ENCODE results near the gene DNAH10.
A peak's percentile ranks its signal among the peaks of the same experiment; 100 is the strongest.

DNAH10 gene

GRCh38 chr12:123761841-123762714 is at the start of gene DNAH10:
DNAH10 (plus strand) TSS chr12:123762301; CDS start chr12:123762337, 36 bp downstream.
- peak; percentile 41 for DNase-seq

- no peak for DNase-seq
Measured at GRCh38 chr12:123712780-123713319, 49.3 kb upstream of the DNAH10 start.

- no peak for DNase-seq
Measured at GRCh38 chr12:123713398-123713797, 48.7 kb upstream of the DNAH10 start.

GRCh38 chr12:123713823-123714585 is 48.1 kb upstream of the DNAH10 start:
- peak; percentile 23 for DNase-seq

- no peak for DNase-seq
Measured at GRCh38 chr12:123715195-123715594, 46.9 kb upstream of the DNAH10 start.

GRCh38 chr12:123717350-123717749 is 44.8 kb upstream of the DNAH10 start:
- DNase-seq: no peak

GRCh38 chr12:123720141-123720814 is 41.8 kb upstream of the DNAH10 start:
- DNase-seq: no peak

- DNase-seq: no peak
Measured at GRCh38 chr12:123721245-123721644, 40.9 kb upstream of the DNAH10 start.

GRCh38 chr12:123723011-123723410 is 39.1 kb upstream of the DNAH10 start:
- DNase-seq: no peak

GRCh38 chr12:123723765-123724164 is 38.3 kb upstream of the DNAH10 start:
- DNase-seq: no peak

GRCh38 chr12:123726244-123726643 is 35.9 kb upstream of the DNAH10 start:
- DNase-seq: no peak

- no peak for DNase-seq
Measured at GRCh38 chr12:123726962-123727361, 35.1 kb upstream of the DNAH10 start.

GRCh38 chr12:123727878-123728277 is 34.2 kb upstream of the DNAH10 start:
- DNase-seq: no peak

- no peak for DNase-seq
Measured at GRCh38 chr12:123731596-123731995, 30.5 kb upstream of the DNAH10 start.

GRCh38 chr12:123732251-123732650 is 29.9 kb upstream of the DNAH10 start:
- DNase-seq: no peak

GRCh38 chr12:123733229-123733628 is 28.9 kb upstream of the DNAH10 start:
- DNase-seq: peak; percentile 20

GRCh38 chr12:123734268-123734667 is 27.8 kb upstream of the DNAH10 start:
- DNase-seq: no peak

- DNase-seq: no peak
Measured at GRCh38 chr12:123741937-123742572, 20.0 kb upstream of the DNAH10 start.

- peak; percentile 57 for DNase-seq
Measured at GRCh38 chr12:123743002-123743401, 19.1 kb upstream of the DNAH10 start.

- peak; percentile 18 for DNase-seq
Measured at GRCh38 chr12:123744836-123745235, 17.3 kb upstream of the DNAH10 start.

- no peak for DNase-seq
Measured at GRCh38 chr12:123747309-123747708, 14.8 kb upstream of the DNAH10 start.

- DNase-seq: peak; percentile 37
Measured at GRCh38 chr12:123748161-123748560, 13.9 kb upstream of the DNAH10 start.

- no peak for DNase-seq
Measured at GRCh38 chr12:123748661-123749060, 13.4 kb upstream of the DNAH10 start.
